ENCODE measurements around the gene DECR2. TPM values are rescaled to one million over a fixed set of nuclear protein-coding genes. Genes with fewer than 3 reads are reported as not detected.

Gene DECR2
- total and polyA plus RNA-seq, 2 donors, result 5.3 to 20.6 TPM

- H3K4me1 ChIP-seq (ENCODE audit: insufficient read depth), result no peaks in the 10 kb centered on the region
- H3K36me3 ChIP-seq (ENCODE audit: insufficient read depth), result no peaks in the 10 kb centered on the region
- no peak overlapping the region for H3K27ac ChIP-seq (ENCODE audit: low read depth)
- no peak for DNase-seq (ENCODE audit: extremely low spot score)
- 28% methylated on average over 3 of the region's 3 CpGs for WGBS
- no peak overlapping the region for H3K4me3 ChIP-seq (ENCODE audit: low read depth, low read length)
Measured at GRCh38 chr16:396199-396598, 5.5 kb upstream of the DECR2 start.

DNA sequence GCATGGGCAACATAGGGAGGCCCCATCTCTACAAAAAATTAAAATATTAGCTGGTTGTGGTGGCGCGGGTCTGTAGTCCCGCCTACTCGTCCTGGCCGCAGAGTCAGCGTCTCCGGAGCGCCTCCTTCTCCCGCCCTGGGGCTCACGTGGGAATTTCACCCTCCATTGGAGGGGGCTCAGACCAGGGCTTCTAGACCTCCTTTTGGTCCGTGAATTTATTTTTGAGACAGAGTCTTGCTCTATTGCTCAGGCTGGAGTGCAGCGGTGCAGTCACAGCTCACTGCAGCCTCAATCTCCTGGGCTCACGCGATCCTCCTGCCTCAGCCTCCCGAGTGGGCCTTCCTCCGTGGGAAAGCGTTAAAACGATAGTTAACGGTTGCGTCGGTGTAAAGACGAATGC, 5.1 kb upstream of the DECR2 start:
- no peaks in the 10 kb centered on the region for H3K4me1 ChIP-seq (ENCODE audit: insufficient read depth)
- no peaks in the 10 kb centered on the region for H3K36me3 ChIP-seq (ENCODE audit: insufficient read depth)
- WGBS, result 2% methylated on average over 22 of the region's 22 CpGs
- H3K4me3 ChIP-seq (ENCODE audit: low read depth, low read length), result peak overlapping the region; percentile 81
- no peak for DNase-seq (ENCODE audit: extremely low spot score)
- no peak overlapping the region for H3K27ac ChIP-seq (ENCODE audit: low read depth)

DNA sequence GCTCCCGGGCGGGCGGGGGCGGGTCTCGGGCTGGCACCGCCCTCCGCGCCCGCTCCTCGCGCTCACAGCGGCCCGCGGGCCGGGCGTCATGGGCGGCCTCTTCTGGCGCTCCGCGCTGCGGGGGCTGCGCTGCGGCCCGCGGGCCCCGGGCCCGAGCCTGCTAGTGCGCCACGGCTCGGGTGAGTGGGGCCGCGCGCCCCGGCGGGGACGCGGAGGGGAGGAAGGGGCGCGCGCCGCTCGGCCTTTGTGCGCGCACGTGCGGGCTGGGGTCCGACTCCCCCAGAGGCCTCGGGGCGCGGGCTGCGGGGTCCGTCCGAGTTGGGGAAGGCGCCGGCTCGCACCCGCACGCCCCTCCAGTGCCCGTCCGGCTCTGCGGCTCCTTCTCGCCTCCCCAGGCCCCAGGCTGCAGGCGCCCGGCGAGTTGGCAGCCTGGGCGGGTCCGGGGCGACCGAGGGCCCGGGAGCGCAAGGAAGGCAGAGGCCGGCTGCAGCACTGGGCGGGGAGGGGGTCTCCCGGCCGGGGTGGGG, 4.5 kb upstream of the DECR2 start, which contains the start of gene NME4:
Gene NME4, plus strand, starts transcription at position 65 of the 527 bp plus-strand sequence. Its CDS starts 24 bp downstream, at position 89.
- no peak for DNase-seq (ENCODE audit: extremely low spot score)
- WGBS, result under 1% methylated on average over 75 of the region's 75 CpGs
- no peaks in the 10 kb centered on the region for H3K4me1 ChIP-seq (ENCODE audit: insufficient read depth)

GRCh38 chr16:397736-398332, 3.9 kb upstream of the DECR2 start:
- Histone ChIP-seq H3K4me1 (ENCODE audit: insufficient read depth) (no peaks in the 10 kb centered on the region), H3K4me3 (ENCODE audit: low read depth, low read length) (no peak overlapping the region), H3K36me3 (ENCODE audit: insufficient read depth) (no peaks in the 10 kb centered on the region), H3K27ac (ENCODE audit: low read depth) (peak overlapping the region; percentile 53)
- no peak for DNase-seq (ENCODE audit: extremely low spot score)
- 18% methylated on average over 29 of the region's 29 CpGs for WGBS

More for the DNA sequence above, 4.5 kb upstream of the DECR2 start, which contains the start of gene NME4:
- H3K4me3 ChIP-seq (ENCODE audit: low read depth, low read length), result peak within 1 kb of the TSS; percentile 81
- H3K27ac ChIP-seq (ENCODE audit: low read depth), result peak within 1 kb of the TSS; percentile 53
- no peaks in the 10 kb centered on the region for H3K36me3 ChIP-seq (ENCODE audit: insufficient read depth)

- WGBS, result 80% methylated on average over 24 of the region's 24 CpGs
- no peaks in the 10 kb centered on the region for H3K36me3 ChIP-seq (ENCODE audit: insufficient read depth)
- no peak for DNase-seq (ENCODE audit: extremely low spot score)
- no peak overlapping the region for H3K27ac ChIP-seq (ENCODE audit: low read depth)
- H3K4me3 ChIP-seq (ENCODE audit: low read depth, low read length), result no peak overlapping the region
- no peaks in the 10 kb centered on the region for H3K4me1 ChIP-seq (ENCODE audit: insufficient read depth)
Measured at GRCh38 chr16:398561-399339, 2.9 kb upstream of the DECR2 start.

GRCh38 chr16:399340-400019, 2.2 kb upstream of the DECR2 start:
- H3K4me1 ChIP-seq (ENCODE audit: insufficient read depth), result no peaks in the 10 kb centered on the region
- DNase-seq (ENCODE audit: extremely low spot score), result no peak
- no peak overlapping the region for H3K4me3 ChIP-seq (ENCODE audit: low read depth, low read length)
- no peaks in the 10 kb centered on the region for H3K36me3 ChIP-seq (ENCODE audit: insufficient read depth)
- H3K27ac ChIP-seq (ENCODE audit: low read depth), result no peak overlapping the region
- 80% methylated on average over 22 of the region's 22 CpGs for WGBS

GRCh38 chr16:400061-400591, 1.6 kb upstream of the DECR2 start:
- Histone ChIP-seq H3K4me3 (ENCODE audit: low read depth, low read length) (no peak overlapping the region), H3K4me1 (ENCODE audit: insufficient read depth) (no peaks in the 10 kb centered on the region), H3K36me3 (ENCODE audit: insufficient read depth) (no peaks in the 10 kb centered on the region), H3K27ac (ENCODE audit: low read depth) (no peak overlapping the region)
- WGBS, result 67% methylated on average over 10 of the region's 10 CpGs
- DNase-seq (ENCODE audit: extremely low spot score), result no peak

DNA sequence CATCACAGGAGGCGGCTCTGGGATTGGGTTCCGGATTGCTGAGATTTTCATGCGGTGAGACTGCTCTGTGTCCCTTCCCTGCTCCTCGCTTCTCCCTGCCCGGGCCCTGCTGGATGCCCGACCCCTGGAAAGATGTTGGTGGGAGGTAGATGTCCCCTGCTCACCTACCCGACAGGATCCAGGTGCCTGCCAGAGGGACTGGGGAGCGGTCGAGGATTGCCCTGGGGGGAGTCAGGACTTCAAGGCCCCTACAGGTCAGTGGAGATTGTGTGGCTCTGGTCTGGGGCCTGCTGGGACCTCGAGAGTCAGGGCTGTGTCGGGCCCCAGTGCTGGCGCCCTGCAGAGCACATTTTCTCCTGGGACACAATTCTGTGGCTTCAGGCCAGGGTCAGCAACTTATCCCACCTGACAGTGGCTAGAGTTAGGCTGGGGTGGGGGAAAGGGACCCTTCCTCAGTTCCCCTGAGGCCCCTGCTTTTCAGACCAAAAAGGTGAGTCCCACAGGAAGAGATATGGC, 3.3 kb downstream of the DECR2 start:
- no peak overlapping the region for H3K4me3 ChIP-seq (ENCODE audit: low read depth, low read length)
- H3K36me3 ChIP-seq (ENCODE audit: insufficient read depth), result no peaks in the 10 kb centered on the region
- WGBS, result 91% methylated on average over 12 of the region's 12 CpGs
- no peak overlapping the region for H3K27ac ChIP-seq (ENCODE audit: low read depth)
- H3K4me1 ChIP-seq (ENCODE audit: insufficient read depth), result no peaks in the 10 kb centered on the region
- no peak for DNase-seq (ENCODE audit: extremely low spot score)

DNA sequence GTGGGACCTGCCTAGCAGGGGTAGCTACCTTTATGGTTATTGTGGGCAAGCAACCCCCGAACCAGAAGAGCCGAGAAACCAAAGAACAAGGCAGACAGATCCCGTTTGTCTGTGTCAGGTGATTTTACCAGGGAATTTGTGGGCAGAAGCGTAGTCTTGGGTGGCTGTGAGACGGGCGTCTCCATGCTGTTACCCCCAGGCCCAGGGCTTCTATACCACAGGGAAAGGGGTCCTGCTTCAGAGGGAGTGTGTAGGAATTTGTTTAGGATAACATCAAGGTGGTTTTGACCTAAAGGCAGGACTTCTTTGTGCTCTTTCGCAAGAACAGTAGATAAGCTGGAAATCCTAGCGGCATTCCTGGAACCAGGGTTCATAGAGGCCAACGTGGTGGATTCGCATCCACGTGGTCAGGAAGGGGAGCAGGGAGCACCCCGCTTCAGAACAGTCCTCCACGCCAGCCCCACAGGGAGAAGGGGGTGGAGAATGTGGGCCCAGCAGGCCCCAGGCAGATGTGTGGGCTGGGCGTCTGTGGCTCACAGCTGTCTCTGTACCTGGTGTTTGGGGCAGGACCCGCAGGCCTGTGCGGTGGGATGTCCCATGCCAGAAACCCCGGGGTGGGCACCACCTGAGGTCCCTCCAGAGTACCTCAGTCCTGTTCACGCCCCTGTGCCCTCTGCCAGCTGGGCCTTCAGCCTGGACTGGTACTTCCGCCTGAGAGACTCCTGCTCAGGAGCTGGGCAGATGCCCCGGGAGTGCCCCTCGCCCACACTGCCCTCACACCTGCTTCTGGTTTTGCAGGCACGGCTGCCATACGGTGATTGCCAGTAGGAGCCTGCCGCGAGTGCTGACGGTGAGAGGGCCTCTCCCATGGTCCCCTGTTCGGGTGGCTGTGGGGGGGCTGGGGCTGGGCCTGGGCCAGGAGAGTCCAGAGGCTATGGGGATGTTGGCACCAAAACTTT, 4.1 kb downstream of the DECR2 start:
- Histone ChIP-seq H3K4me1 (ENCODE audit: insufficient read depth) (no peaks in the 10 kb centered on the region), H3K36me3 (ENCODE audit: insufficient read depth) (no peaks in the 10 kb centered on the region), H3K4me3 (ENCODE audit: low read depth, low read length) (no peak overlapping the region), H3K27ac (ENCODE audit: low read depth) (no peak overlapping the region)
- WGBS, result 89% methylated on average over 27 of the region's 27 CpGs
- no peak for DNase-seq (ENCODE audit: extremely low spot score)

GRCh38 chr16:407253-407652, 5.6 kb downstream of the DECR2 start:
- Histone ChIP-seq H3K4me3 (ENCODE audit: low read depth, low read length) (no peak overlapping the region), H3K36me3 (ENCODE audit: insufficient read depth) (no peaks in the 10 kb centered on the region), H3K27ac (ENCODE audit: low read depth) (no peak overlapping the region), H3K4me1 (ENCODE audit: insufficient read depth) (no peaks in the 10 kb centered on the region)
- no peak for DNase-seq (ENCODE audit: extremely low spot score)
- WGBS, result 85% methylated on average over 16 of the region's 16 CpGs

GRCh38 chr16:410516-411178, 9.0 kb downstream of the DECR2 start:
- no peak overlapping the region for H3K27ac ChIP-seq (ENCODE audit: low read depth)
- H3K36me3 ChIP-seq (ENCODE audit: insufficient read depth), result no peaks in the 10 kb centered on the region
- WGBS, result 92% methylated on average over 36 of the region's 36 CpGs
- DNase-seq (ENCODE audit: extremely low spot score), result no peak
- H3K4me3 ChIP-seq (ENCODE audit: low read depth, low read length), result no peak overlapping the region
- no peaks in the 10 kb centered on the region for H3K4me1 ChIP-seq (ENCODE audit: insufficient read depth)

DNA sequence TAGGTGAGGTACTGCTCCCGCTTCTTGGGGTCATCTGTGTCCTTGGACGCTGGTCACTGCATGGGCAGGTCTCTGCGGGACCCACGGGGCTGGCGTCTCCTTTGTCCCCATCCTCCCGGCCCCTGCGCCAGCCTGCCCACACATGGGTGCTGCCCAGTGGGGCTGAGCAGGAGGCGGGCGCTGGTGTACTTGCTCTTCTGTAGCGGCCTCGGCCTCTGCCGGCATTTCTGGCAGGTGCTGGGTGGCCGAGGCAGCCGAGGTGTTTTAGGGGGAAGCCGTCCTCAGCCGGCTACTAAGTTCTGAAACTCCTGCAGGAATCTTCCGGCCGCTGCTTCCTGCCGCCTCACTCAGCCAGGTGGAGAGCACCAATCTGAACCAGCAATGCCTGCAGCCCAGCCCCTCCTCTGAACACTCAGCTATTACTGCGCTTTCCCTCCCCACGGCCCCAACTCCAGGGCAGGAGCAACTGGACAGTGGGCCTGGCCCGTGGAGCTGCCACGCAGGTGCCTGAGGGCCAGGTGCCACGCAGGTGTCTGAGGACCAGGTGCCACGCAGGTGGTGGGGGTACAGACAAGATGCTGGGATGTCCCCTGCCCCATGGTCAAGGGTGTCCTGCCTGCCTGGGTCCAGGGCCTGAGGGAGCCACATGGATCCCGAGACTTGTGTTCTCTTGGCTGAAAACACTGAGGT, 10.0 kb downstream of the DECR2 start:
- no peaks in the 10 kb centered on the region for H3K4me1 ChIP-seq (ENCODE audit: insufficient read depth)
- no peak for DNase-seq (ENCODE audit: extremely low spot score)
- H3K27ac ChIP-seq (ENCODE audit: low read depth), result no peak overlapping the region
- H3K36me3 ChIP-seq (ENCODE audit: insufficient read depth), result no peaks in the 10 kb centered on the region
- no peak overlapping the region for H3K4me3 ChIP-seq (ENCODE audit: low read depth, low read length)
- WGBS, result 95% methylated on average over 26 of the region's 26 CpGs
